K562 (cell line): ENCODE measurements around the gene TAS1R3. TPM values are rescaled to one million over a fixed set of nuclear protein-coding genes. Genes with fewer than 3 reads are reported as not detected.

Experiments
- ARID4B ChIP-seq: sonication (generic); formaldehyde crosslinking; IDR thresholded peaks from 2 replicates; pipeline ENCODE4 v1.8.0; 2022; ENCODE audit warnings: mild to moderate bottlenecking, missing genetic modification reagents
- CREB1 ChIP-seq, 2 experiments: sonication (generic) in 1 of 2; formaldehyde crosslinking in 1 of 2; IDR thresholded peaks; 2 replicates each; pipeline versions ENCODE4 v1.6.1 to v1.8.0; 2012 to 2022; ENCODE audit warnings: inconsistent platforms in 1 of 2, mild to moderate bottlenecking in 1 of 2, missing genetic modification reagents in 1 of 2, moderate library complexity in 1 of 2
- CXXC5 ChIP-seq: fragments of 250-450 bp; sonication (Bioruptor Pico); IDR thresholded peaks from 2 replicates; pipeline ENCODE4 v1.8.0; 2022; ENCODE audit warnings: inconsistent platforms, mild to moderate bottlenecking, moderate library complexity
- E2F6 ChIP-seq, 2 experiments: IDR thresholded peaks; 2 replicates each; pipeline ENCODE4 v1.6.1; 2011; ENCODE audit warnings: borderline replicate concordance in 1 of 2, control low read depth in 1 of 2, low read depth in 1 of 2, low read length in 1 of 2, mild to moderate bottlenecking in 1 of 2, mixed read lengths in 1 of 2, moderate library complexity in 1 of 2; ENCODE audit not compliant: insufficient read depth in 1 of 2, insufficient read length in 1 of 2, poor library complexity in 1 of 2, severe bottlenecking in 1 of 2; ENCODE audit errors: extremely low read depth in 1 of 2
- EGR1 ChIP-seq: fragments of 450-650 bp; conservative IDR thresholded peaks from 2 replicates; pipeline ENCODE4 v1.6.1; 2017; ENCODE audit warnings: mild to moderate bottlenecking
- ETS1 ChIP-seq: conservative IDR thresholded peaks from 2 replicates; pipeline ENCODE4 v1.6.1; 2011; ENCODE audit warnings: low read depth, mild to moderate bottlenecking, low read length; ENCODE audit not compliant: control insufficient read depth
- L3MBTL2 ChIP-seq: fragments of 450-650 bp; IDR thresholded peaks from 2 replicates; pipeline ENCODE4 v1.6.1; 2016; ENCODE audit warnings: mild to moderate bottlenecking, moderate library complexity
- MEF2A ChIP-seq: IDR thresholded peaks from 2 replicates; pipeline ENCODE4 v1.6.1; 2011; ENCODE audit warnings: low read depth, mild to moderate bottlenecking, low read length, moderate library complexity; ENCODE audit not compliant: control insufficient read depth
- MNT ChIP-seq, 2 experiments: fragments of 450-650 bp; conservative IDR thresholded peaks; 2 replicates each; pipeline ENCODE4 v1.6.1; 2017; ENCODE audit warnings: mild to moderate bottlenecking in 2 of 2, moderate library complexity in 2 of 2
- NR2C2 ChIP-seq, 2 experiments: fragments of 200-800 bp in 1 of 2; sonication (Bioruptor generic) in 1 of 2; sonication (generic) in 1 of 2; formaldehyde crosslinking in 1 of 2; IDR thresholded peaks; 2 replicates each; pipeline versions ENCODE4 v1.6.1 to v1.8.0; 2016 to 2022; ENCODE audit warnings: mild to moderate bottlenecking in 1 of 2, missing compliant biosample characterization in 1 of 2, missing genetic modification characterization in 1 of 2, missing genetic modification reagents in 1 of 2
- NRF1 ChIP-seq, 2 experiments: fragments of 450-650 bp; IDR thresholded peaks in 1 of 2; conservative IDR thresholded peaks in 1 of 2; 2 replicates each; pipeline ENCODE4 v1.6.1; 2014; ENCODE audit warnings: mild to moderate bottlenecking in 2 of 2
- SAFB ChIP-seq: fragments of 200-400 bp; formaldehyde crosslinking; IDR thresholded peaks from 2 replicates; pipeline ENCODE4 v1.6.1; 2017; ENCODE audit warnings: low read depth, low read length, borderline replicate concordance
- YY1 ChIP-seq, 3 experiments: IDR thresholded peaks; 2 replicates each; pipeline ENCODE4 v1.6.1; 2011; ENCODE audit warnings: low read length in 2 of 3, mild to moderate bottlenecking in 2 of 3, moderate library complexity in 2 of 3, borderline replicate concordance in 1 of 3, control low read depth in 1 of 3, low read depth in 1 of 3; ENCODE audit not compliant: insufficient read depth in 3 of 3, insufficient replicate concordance in 2 of 3, control insufficient read depth in 1 of 3, insufficient read length in 1 of 3; ENCODE audit errors: extremely low read depth in 1 of 3
- ZNF12 ChIP-seq: sonication (generic); formaldehyde crosslinking; IDR thresholded peaks from 2 replicates; pipeline ENCODE4 v1.4.0; 2020; ENCODE audit warnings: mild to moderate bottlenecking, missing genetic modification reagents
- polyA plus RNA-seq, 8 experiments: library from polyadenylated mRNA; depleted of rRNA in 4 of 8; stranded (reverse) in 5 of 8; unstranded in 3 of 8; fragments of >200 nt; fragmentation: Nextera tagmentation in 2 of 8; fragmentation: Illumina TruSeq in 1 of 8; extraction: Ambion mirVana in 2 of 8; extraction: Trizol in 1 of 8; gene quantifications; 2 replicates each; pipeline versions ENCODE4 v1.2.1 to v1.2.3, GENCODE V29; 2011 to 2014; ENCODE audit warnings: inconsistent platforms in 1 of 8, missing spikeins in 1 of 8
- total RNA-seq, 7 experiments: library from RNA; depleted of rRNA in 6 of 7; stranded (reverse); fragments of >200 nt in 6 of 7; fragmentation: Illumina TruSeq in 2 of 7; extraction: Trizol in 2 of 7; gene quantifications; 2 replicates each; pipeline versions ENCODE4 v1.2.1 to v1.2.3, GENCODE V29; 2011 to 2021; ENCODE audit warnings: low replicate concordance in 1 of 7

TAS1R3 gene
- total and polyA plus RNA-seq, 9 of the 15 experiments (the other 6 are each of a cell fraction or from before 2014, with no cell fraction given): 0.07 to 0.13 TPM; not detected in 7

- TF ChIP-seq E2F6 (IDR thresholded peaks at IDR 0.05; ENCODE audit: borderline replicate concordance in 1 of 2, extremely low read depth in 1 of 2, insufficient read depth in 1 of 2, insufficient read length in 1 of 2, low read depth in 1 of 2, low read length in 1 of 2, poor library complexity in 1 of 2, severe bottlenecking in 1 of 2) (peak; percentile 74 to 91), CREB1 (IDR thresholded peaks at IDR 0.05) (peak; percentile 17; the same call in 1 of the 2 replicates), CREB1 (CRISPR knock-in tag; IDR thresholded peaks at IDR 0.05) (no peak), MEF2A (no peak), NR2C2 (CRISPR knock-in tag; IDR thresholded peaks at IDR 0.05) (no peak), NR2C2 (tag; IDR thresholded peaks at IDR 0.05) (no peak), EGR1 (0 out of 2 replicates have a peak, but pooled peaks have one; percentile 27), SAFB (peak; percentile 57; the same call in 1 of the 2 replicates), NRF1 (conservative IDR thresholded peaks at IDR 0.05 in 1 of 2, IDR thresholded peaks at IDR 0.05 in 1 of 2) (peak; percentile 39 to 51; a peak in 3 of 4 replicates), YY1 (IDR thresholded peaks at IDR 0.05; ENCODE audit: borderline replicate concordance in 1 of 3, control insufficient read depth in 1 of 3, extremely low read depth in 1 of 3, insufficient read depth in 3 of 3, insufficient read length in 1 of 3, insufficient replicate concordance in 2 of 3, low read depth in 1 of 3, low read length in 2 of 3) (peak in 2 of 3 experiments; percentile 79), CXXC5 (peak; percentile 42), ZNF12 (CRISPR knock-in tag) (0 out of 2 replicates have a peak, but pooled peaks have one; percentile 13), ETS1 (peak; percentile 58), MNT (conservative IDR thresholded peaks at IDR 0.05) (peak in 1 of 2 experiments; percentile 72; a peak in 2 of 4 replicates), L3MBTL2 (peak; percentile 89), ARID4B (peak; percentile 59)
Measured at GRCh38 chr1:1293263-1294249, 37.5 kb upstream of the TAS1R3 start (continued).
